ENCODE data around the gene AKAP11.

GRCh38 chr13:42350141-42350540, 78.2 kb downstream of the AKAP11 start:
- no peak for TF ChIP-seq CTCF (conservative IDR thresholded peaks at IDR 0.05; ENCODE audit: low read depth in 2 of 2)
- TF ChIP-seq REST (IDR thresholded peaks at IDR 0.05; ENCODE audit: unreplicated experiment): no peak
- TF ChIP-seq ZNF331 (CRISPR knock-in tag; IDR thresholded peaks at IDR 0.05; ENCODE audit: low read depth): no peak
- no peak for TF ChIP-seq POLR2AphosphoS5 (IDR thresholded peaks at IDR 0.05; ENCODE audit: low read depth)
- TF ChIP-seq EZH2 (IDR thresholded peaks at IDR 0.05; ENCODE audit: low read depth, unreplicated experiment): no peak
- TF ChIP-seq CREB1 (CRISPR knock-in tag; IDR thresholded peaks at IDR 0.05; ENCODE audit: low read depth): no peak
- no peak for TF ChIP-seq ZNF114 (CRISPR knock-in tag; IDR thresholded peaks at IDR 0.05)
- TF ChIP-seq JUNB (IDR thresholded peaks at IDR 0.05; ENCODE audit: unreplicated experiment): no peak
- TF ChIP-seq EZH2phosphoT487 (IDR thresholded peaks at IDR 0.05; ENCODE audit: unreplicated experiment): no peak
- no peak for TF ChIP-seq ETS1 (IDR thresholded peaks at IDR 0.05)
- 0 out of 2 replicates have a peak, but pooled peaks have one; percentile 2 for TF ChIP-seq ZNF462 (CRISPR knock-in tag; IDR thresholded peaks at IDR 0.05)
- no peak for TF ChIP-seq NANOG (IDR thresholded peaks at IDR 0.05; ENCODE audit: borderline replicate concordance)
- TF ChIP-seq STAT1 (IDR thresholded peaks at IDR 0.05; ENCODE audit: unreplicated experiment): no peak
